ENCODE results near the gene CHCHD2. TPM values are rescaled to one million over a fixed set of nuclear protein-coding genes. Genes with fewer than 3 reads are reported as not detected.

Gene CHCHD2
- total and polyA plus RNA-seq, 2 of the 13 experiments (the other 11 are each of a cell fraction or from before 2014, with no cell fraction given): 330 to 572 TPM

DNA sequence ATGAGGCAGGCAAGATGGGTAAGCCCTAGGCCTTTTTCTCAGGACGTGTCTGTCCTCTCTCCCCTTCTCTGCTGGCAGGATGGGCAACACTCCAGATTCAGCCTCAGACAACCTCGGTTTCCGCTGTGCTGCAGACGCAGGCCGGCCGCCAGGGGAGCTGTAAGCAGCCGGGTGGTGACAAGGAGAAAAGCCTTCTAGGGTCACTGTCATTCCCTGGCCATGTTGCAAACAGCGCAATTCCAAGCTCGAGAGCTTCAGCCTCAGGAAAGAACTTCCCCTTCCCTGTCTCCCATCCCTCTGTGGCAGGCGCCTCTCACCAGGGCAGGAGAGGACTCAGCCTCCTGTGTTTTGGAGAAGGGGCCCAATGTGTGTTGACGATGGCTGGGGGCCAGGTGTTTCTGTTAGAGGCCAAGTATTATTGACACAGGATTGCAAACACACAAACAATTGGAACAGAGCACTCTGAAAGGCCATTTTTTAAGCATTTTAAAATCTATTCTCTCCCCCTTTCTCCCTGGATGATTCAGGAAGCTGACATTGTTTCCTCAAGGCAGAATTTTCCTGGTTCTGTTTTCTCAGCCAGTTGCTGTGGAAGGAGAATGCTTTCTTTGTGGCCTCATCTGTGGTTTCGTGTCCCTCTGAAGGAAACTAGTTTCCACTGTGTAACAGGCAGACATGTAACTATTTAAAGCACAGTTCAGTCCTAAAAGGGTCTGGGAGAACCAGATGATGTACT is 26.7 kb downstream of the CHCHD2 start (continued):
- TF ChIP-seq, protein P1, sequence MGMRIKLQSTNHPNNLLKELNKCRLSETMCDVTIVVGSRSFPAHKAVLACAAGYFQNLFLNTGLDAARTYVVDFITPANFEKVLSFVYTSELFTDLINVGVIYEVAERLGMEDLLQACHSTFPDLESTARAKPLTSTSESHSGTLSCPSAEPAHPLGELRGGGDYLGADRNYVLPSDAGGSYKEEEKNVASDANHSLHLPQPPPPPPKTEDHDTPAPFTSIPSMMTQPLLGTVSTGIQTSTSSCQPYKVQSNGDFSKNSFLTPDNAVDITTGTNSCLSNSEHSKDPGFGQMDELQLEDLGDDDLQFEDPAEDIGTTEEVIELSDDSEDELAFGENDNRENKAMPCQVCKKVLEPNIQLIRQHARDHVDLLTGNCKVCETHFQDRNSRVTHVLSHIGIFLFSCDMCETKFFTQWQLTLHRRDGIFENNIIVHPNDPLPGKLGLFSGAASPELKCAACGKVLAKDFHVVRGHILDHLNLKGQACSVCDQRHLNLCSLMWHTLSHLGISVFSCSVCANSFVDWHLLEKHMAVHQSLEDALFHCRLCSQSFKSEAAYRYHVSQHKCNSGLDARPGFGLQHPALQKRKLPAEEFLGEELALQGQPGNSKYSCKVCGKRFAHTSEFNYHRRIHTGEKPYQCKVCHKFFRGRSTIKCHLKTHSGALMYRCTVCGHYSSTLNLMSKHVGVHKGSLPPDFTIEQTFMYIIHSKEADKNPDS (CRISPR knock-in tag; IDR thresholded peaks at IDR 0.05): no peak
- TF ChIP-seq GATAD2A (CRISPR knock-in tag; IDR thresholded peaks at IDR 0.05) (peak; percentile 17), SMC3 (IDR thresholded peaks at IDR 0.05; ENCODE audit: low read length) (peak; percentile 4; the same call in 1 of the 2 replicates), ZNF10 (CRISPR knock-in tag; IDR thresholded peaks at IDR 0.05; ENCODE audit: borderline replicate concordance, low read depth) (no peak), HNRNPH1 (optimal IDR thresholded peaks at IDR 0.05; ENCODE audit: low read depth, low read length) (no peak), REPIN1 (CRISPR knock-in tag; IDR thresholded peaks at IDR 0.05; ENCODE audit: borderline replicate concordance, low read depth) (peak; percentile 64), RFXANK (CRISPR knock-in tag; IDR thresholded peaks at IDR 0.05) (no peak), CREB1 (IDR thresholded peaks at IDR 0.05) (no peak), CREB1 (CRISPR knock-in tag; IDR thresholded peaks at IDR 0.05) (no peak), ZNF367 (CRISPR knock-in tag; IDR thresholded peaks at IDR 0.05; ENCODE audit: borderline replicate concordance) (no peak), ZKSCAN8 (CRISPR knock-in tag; IDR thresholded peaks at IDR 0.05; ENCODE audit: borderline replicate concordance) (0 out of 2 replicates have a peak, but pooled peaks have one; percentile 18), EHMT2 (IDR thresholded peaks at IDR 0.05; ENCODE audit: borderline replicate concordance, low read depth, low read length) (no peak), PAX8 (CRISPR knock-in tag; IDR thresholded peaks at IDR 0.05; ENCODE audit: borderline replicate concordance) (no peak), FOXJ3 (CRISPR knock-in tag; IDR thresholded peaks at IDR 0.05; ENCODE audit: borderline replicate concordance) (no peak), ZBTB3 (CRISPR knock-in tag; IDR thresholded peaks at IDR 0.05; ENCODE audit: borderline replicate concordance, low read depth) (0 out of 2 replicates have a peak, but pooled peaks have one; percentile 33)
- TF ChIP-seq, protein P2, sequence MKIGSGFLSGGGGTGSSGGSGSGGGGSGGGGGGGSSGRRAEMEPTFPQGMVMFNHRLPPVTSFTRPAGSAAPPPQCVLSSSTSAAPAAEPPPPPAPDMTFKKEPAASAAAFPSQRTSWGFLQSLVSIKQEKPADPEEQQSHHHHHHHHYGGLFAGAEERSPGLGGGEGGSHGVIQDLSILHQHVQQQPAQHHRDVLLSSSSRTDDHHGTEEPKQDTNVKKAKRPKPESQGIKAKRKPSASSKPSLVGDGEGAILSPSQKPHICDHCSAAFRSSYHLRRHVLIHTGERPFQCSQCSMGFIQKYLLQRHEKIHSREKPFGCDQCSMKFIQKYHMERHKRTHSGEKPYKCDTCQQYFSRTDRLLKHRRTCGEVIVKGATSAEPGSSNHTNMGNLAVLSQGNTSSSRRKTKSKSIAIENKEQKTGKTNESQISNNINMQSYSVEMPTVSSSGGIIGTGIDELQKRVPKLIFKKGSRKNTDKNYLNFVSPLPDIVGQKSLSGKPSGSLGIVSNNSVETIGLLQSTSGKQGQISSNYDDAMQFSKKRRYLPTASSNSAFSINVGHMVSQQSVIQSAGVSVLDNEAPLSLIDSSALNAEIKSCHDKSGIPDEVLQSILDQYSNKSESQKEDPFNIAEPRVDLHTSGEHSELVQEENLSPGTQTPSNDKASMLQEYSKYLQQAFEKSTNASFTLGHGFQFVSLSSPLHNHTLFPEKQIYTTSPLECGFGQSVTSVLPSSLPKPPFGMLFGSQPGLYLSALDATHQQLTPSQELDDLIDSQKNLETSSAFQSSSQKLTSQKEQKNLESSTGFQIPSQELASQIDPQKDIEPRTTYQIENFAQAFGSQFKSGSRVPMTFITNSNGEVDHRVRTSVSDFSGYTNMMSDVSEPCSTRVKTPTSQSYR (CRISPR knock-in tag; IDR thresholded peaks at IDR 0.05; ENCODE audit: borderline replicate concordance): 0 out of 2 replicates have a peak, but pooled peaks have one; percentile 9
- TF ChIP-seq, protein P3, sequence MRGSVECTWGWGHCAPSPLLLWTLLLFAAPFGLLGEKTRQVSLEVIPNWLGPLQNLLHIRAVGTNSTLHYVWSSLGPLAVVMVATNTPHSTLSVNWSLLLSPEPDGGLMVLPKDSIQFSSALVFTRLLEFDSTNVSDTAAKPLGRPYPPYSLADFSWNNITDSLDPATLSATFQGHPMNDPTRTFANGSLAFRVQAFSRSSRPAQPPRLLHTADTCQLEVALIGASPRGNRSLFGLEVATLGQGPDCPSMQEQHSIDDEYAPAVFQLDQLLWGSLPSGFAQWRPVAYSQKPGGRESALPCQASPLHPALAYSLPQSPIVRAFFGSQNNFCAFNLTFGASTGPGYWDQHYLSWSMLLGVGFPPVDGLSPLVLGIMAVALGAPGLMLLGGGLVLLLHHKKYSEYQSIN (CRISPR knock-in tag; IDR thresholded peaks at IDR 0.05; ENCODE audit: borderline replicate concordance): no peak
- TF ChIP-seq, protein P4, sequence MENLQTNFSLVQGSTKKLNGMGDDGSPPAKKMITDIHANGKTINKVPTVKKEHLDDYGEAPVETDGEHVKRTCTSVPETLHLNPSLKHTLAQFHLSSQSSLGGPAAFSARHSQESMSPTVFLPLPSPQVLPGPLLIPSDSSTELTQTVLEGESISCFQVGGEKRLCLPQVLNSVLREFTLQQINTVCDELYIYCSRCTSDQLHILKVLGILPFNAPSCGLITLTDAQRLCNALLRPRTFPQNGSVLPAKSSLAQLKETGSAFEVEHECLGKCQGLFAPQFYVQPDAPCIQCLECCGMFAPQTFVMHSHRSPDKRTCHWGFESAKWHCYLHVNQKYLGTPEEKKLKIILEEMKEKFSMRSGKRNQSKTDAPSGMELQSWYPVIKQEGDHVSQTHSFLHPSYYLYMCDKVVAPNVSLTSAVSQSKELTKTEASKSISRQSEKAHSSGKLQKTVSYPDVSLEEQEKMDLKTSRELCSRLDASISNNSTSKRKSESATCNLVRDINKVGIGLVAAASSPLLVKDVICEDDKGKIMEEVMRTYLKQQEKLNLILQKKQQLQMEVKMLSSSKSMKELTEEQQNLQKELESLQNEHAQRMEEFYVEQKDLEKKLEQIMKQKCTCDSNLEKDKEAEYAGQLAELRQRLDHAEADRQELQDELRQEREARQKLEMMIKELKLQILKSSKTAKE (CRISPR knock-in tag; IDR thresholded peaks at IDR 0.05; ENCODE audit: borderline replicate concordance): 0 out of 2 replicates have a peak, but pooled peaks have one; percentile 13
- TF ChIP-seq, protein P5, sequence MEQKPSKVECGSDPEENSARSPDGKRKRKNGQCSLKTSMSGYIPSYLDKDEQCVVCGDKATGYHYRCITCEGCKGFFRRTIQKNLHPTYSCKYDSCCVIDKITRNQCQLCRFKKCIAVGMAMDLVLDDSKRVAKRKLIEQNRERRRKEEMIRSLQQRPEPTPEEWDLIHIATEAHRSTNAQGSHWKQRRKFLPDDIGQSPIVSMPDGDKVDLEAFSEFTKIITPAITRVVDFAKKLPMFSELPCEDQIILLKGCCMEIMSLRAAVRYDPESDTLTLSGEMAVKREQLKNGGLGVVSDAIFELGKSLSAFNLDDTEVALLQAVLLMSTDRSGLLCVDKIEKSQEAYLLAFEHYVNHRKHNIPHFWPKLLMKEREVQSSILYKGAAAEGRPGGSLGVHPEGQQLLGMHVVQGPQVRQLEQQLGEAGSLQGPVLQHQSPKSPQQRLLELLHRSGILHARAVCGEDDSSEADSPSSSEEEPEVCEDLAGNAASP (CRISPR knock-in tag; IDR thresholded peaks at IDR 0.05; ENCODE audit: borderline replicate concordance): peak; percentile 81; the same call in 1 of the 2 replicates

Data from HepG2 (cell line).